Osteocyte (in vitro differentiated cells): ENCODE results near the gene TMPRSS6. TPM values are rescaled to one million over a fixed set of nuclear protein-coding genes. Genes with fewer than 3 reads are reported as not detected.

ENCODE experiments used
- DNase-seq: peaks from one replicate; pipeline ENCODE4 v3.0.0; 2021; ENCODE audit warnings: mixed read lengths; ENCODE audit not compliant: unreplicated experiment; ENCODE audit errors: extremely low spot score
- H3K27ac Mint-ChIP-seq: one replicate; pipeline ENCODE4 v1.8.0; 2021; ENCODE audit warnings: mild to moderate bottlenecking, mixed read lengths; ENCODE audit not compliant: unreplicated experiment
- H3K27me3 Mint-ChIP-seq: one replicate; pipeline ENCODE4 v1.8.0; 2021; ENCODE audit warnings: mixed read lengths; ENCODE audit not compliant: unreplicated experiment
- H3K36me3 Mint-ChIP-seq: one replicate; pipeline ENCODE4 v1.8.0; 2021; ENCODE audit warnings: mixed read lengths; ENCODE audit not compliant: unreplicated experiment
- H3K4me1 Mint-ChIP-seq: one replicate; pipeline ENCODE4 v1.8.0; 2021; ENCODE audit warnings: mixed read lengths; ENCODE audit not compliant: unreplicated experiment
- H3K4me3 Mint-ChIP-seq: one replicate; pipeline ENCODE4 v1.8.0; 2021; ENCODE audit warnings: mild to moderate bottlenecking, moderate library complexity, mixed read lengths; ENCODE audit not compliant: unreplicated experiment
- H3K9me3 Mint-ChIP-seq: one replicate; pipeline ENCODE4 v1.8.0; 2021; ENCODE audit warnings: mixed read lengths; ENCODE audit not compliant: unreplicated experiment
- total RNA-seq: library from RNA; stranded (reverse); gene quantifications from 2 replicates; pipeline ENCODE4 v1.2.1, GENCODE V29; 2021
- TF ChIP-seq, protein P1 (sequence below): fragments of 200-600 bp; sonication (generic); IDR thresholded peaks from 2 replicates; pipeline ENCODE4 v1.5.0; 2021; ENCODE audit warnings: antibody characterized with exemption, mild to moderate bottlenecking, moderate library complexity

TMPRSS6 gene
- total RNA-seq, 1 donor from 2014 or later, result not detected

DNA sequence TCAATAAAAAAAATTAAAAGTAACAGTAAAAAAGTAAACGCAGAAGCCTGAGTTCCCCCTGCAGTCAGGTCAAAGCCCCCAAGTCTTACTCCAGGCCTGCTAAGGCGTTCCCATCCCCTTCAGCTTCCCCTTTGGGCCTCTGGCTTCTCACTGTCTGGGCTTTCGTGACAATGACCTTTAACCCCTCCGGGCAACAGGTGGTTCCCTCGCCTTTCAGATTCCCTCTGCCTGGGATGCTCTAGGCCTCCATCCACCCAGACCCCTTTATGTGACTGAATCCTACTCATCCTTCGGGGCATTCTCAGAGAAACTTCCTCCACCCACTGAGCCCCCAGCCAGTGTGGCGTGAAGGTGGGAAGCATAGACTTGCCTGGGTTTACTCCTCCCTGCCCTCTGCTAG, 82.0 kb downstream of the TMPRSS6 start:
- H3K36me3 Mint-ChIP-seq, result peaks cover 14% of the 10 kb centered on the region

DNA sequence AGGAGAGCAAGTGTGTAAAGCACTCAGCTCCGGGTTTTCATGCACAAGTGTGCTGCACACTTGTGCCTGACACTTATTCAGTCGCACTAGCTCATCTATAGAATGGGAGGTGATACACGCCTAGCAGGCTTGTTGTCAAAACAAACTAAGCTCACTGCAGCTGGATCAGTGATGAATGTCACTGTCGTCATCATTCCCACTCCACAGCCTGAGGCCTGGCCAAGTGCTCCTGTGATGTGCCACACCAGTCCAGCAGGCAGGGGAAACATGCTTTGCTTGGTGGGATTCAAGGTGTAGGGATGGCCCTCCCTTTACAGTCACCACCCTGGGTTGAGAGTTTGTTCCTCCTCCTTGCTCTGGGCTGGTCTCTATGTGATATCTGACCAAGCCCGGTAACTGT, 83.2 kb downstream of the TMPRSS6 start:
- Mint-ChIP-seq H3K9me3 (no peaks in the 10 kb centered on the region), H3K36me3 (peaks cover 14% of the 10 kb centered on the region), H3K27ac (no peak overlapping the region), H3K27me3 (no peaks in the 10 kb centered on the region), H3K4me3 (no peak overlapping the region), H3K4me1 (peaks cover 9% of the 10 kb centered on the region)
- no peak for DNase-seq
- TF ChIP-seq, protein P1, sequence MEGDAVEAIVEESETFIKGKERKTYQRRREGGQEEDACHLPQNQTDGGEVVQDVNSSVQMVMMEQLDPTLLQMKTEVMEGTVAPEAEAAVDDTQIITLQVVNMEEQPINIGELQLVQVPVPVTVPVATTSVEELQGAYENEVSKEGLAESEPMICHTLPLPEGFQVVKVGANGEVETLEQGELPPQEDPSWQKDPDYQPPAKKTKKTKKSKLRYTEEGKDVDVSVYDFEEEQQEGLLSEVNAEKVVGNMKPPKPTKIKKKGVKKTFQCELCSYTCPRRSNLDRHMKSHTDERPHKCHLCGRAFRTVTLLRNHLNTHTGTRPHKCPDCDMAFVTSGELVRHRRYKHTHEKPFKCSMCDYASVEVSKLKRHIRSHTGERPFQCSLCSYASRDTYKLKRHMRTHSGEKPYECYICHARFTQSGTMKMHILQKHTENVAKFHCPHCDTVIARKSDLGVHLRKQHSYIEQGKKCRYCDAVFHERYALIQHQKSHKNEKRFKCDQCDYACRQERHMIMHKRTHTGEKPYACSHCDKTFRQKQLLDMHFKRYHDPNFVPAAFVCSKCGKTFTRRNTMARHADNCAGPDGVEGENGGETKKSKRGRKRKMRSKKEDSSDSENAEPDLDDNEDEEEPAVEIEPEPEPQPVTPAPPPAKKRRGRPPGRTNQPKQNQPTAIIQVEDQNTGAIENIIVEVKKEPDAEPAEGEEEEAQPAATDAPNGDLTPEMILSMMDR, result no peak

More for the DNA sequence above, 82.0 kb downstream of the TMPRSS6 start:
- Mint-ChIP-seq H3K4me1 (peaks cover 4% of the 10 kb centered on the region), H3K27ac (no peak overlapping the region), H3K4me3 (no peak overlapping the region), H3K27me3 (no peaks in the 10 kb centered on the region), H3K9me3 (no peaks in the 10 kb centered on the region)
- no peak for DNase-seq
- TF ChIP-seq, protein P1, result no peak

DNA sequence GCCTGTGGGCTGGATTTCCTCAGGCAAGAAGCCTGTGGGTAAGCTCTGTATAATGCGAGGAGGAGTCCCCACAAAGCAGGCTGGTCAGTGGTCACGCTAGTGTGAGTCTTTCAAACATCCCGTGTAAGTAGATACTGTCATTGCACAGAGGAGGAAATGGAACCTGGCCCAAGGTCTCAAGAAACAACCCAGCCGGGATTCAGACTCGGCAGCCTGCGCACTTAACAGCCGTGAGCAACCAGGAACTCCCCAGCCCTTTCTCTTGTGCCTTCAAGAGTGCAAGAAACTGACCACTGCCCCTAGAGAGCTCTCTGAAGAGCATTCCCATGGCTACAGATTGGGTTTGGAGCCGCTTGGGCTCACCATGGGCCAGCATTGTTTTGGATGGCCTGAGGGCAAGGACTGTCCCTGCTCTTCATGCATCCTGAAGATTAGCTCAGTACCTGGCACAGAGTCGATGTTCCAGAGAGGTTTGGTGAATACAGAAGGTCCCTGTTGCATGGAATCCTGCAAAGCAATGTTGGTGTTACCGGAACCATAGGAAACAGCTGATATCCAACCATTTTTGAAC, 83.9 kb downstream of the TMPRSS6 start:
- H3K27ac Mint-ChIP-seq, result no peak overlapping the region
- H3K4me3 Mint-ChIP-seq, result no peak overlapping the region
- no peaks in the 10 kb centered on the region for H3K27me3 Mint-ChIP-seq
- H3K4me1 Mint-ChIP-seq, result peaks cover 14% of the 10 kb centered on the region
- peaks cover 13% of the 10 kb centered on the region for H3K36me3 Mint-ChIP-seq
- DNase-seq, result no peak
- H3K9me3 Mint-ChIP-seq, result no peaks in the 10 kb centered on the region
- TF ChIP-seq, protein P1, result no peak

DNA sequence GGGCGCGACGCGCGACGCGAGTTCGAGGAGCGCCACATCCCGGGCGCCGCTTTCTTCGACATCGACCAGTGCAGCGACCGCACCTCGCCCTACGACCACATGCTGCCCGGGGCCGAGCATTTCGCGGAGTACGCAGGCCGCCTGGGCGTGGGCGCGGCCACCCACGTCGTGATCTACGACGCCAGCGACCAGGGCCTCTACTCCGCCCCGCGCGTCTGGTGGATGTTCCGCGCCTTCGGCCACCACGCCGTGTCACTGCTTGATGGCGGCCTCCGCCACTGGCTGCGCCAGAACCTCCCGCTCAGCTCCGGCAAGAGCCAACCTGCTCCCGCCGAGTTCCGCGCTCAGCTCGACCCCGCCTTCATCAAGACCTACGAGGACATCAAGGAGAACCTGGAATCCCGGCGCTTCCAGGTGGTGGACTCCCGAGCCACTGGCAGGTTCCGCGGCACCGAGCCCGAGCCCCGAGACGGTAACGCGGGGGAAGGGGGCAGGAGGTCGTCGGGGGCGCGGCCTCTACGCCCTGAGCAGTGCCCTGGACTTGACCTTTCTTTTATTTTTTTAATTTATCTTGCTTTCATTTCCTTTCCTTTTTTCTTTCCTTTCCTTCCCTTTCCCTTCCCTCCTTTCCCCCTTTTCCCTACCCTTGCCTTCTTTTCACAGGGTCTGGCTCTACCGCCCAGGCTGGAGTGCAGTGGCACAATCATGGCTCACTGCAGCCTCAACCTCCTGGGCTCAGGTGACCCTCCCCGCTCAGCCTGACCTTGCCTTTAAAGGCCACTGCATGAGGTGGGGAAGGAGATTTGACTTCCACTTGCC, 85.0 kb downstream of the TMPRSS6 start:
- Mint-ChIP-seq H3K9me3 (no peaks in the 10 kb centered on the region), H3K27me3 (no peaks in the 10 kb centered on the region), H3K4me1 (peaks cover 20% of the 10 kb centered on the region), H3K27ac (no peak overlapping the region), H3K36me3 (peaks cover 12% of the 10 kb centered on the region), H3K4me3 (no peak overlapping the region)
- no peak for DNase-seq
- TF ChIP-seq, protein P1, result no peak

DNA sequence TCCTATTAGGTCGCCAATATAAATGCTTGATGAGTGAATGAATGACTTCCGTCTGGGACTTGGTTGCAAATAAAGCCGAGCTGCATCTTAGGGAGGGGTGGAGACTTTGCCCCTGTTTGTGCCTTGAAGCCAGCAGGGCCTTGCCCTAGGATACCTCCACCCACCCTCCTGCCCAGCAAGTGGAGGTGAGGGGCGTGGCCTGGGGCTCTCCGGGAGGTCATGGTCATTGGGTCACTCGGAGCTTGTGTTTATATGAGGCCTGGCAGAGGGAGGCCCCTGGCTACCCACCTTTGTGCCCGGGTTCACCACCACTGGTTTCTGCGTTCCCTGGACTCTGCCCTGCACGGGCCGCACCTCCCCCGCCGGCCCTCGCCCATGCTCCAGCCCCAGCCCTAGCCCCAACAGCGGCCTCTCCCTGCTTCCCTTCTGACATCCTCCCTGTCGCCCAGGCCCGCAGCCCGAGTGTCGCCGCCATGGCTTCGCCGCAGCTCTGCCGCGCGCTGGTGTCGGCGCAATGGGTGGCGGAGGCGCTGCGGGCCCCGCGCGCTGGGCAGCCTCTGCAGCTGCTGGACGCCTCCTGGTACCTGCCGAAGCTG, 85.7 kb downstream of the TMPRSS6 start:
- TF ChIP-seq, protein P1, result no peak
- H3K27me3 Mint-ChIP-seq, result no peaks in the 10 kb centered on the region
- peaks cover 20% of the 10 kb centered on the region for H3K4me1 Mint-ChIP-seq
- H3K27ac Mint-ChIP-seq, result no peak overlapping the region
- no peaks in the 10 kb centered on the region for H3K9me3 Mint-ChIP-seq
- no peak overlapping the region for H3K4me3 Mint-ChIP-seq
- no peak for DNase-seq
- peaks cover 12% of the 10 kb centered on the region for H3K36me3 Mint-ChIP-seq
